K562 (cell line): ENCODE results near the gene DCPS. TPM values are rescaled to one million over a fixed set of nuclear protein-coding genes. Genes with fewer than 3 reads are reported as not detected.
A peak's percentile ranks its signal among the peaks of the same experiment; 100 is the strongest.

Experiments
- BRCA1 ChIP-seq, 2 experiments: fragments of 450-650 bp in 1 of 2; sonication (generic) in 1 of 2; formaldehyde crosslinking in 1 of 2; IDR thresholded peaks; 2 replicates each; pipeline versions ENCODE4 v1.5.0 to v1.6.1; 2017 to 2020; ENCODE audit warnings: mild to moderate bottlenecking in 1 of 2, missing genetic modification reagents in 1 of 2
- EZH2 ChIP-seq: IDR thresholded peaks from 2 replicates; pipeline ENCODE4 v1.6.1; 2012; ENCODE audit warnings: low read depth, mild to moderate bottlenecking, inconsistent platforms, low read length, borderline replicate concordance
- KAT7 ChIP-seq: sonication (generic); formaldehyde crosslinking; IDR thresholded peaks from 2 replicates; pipeline ENCODE4 v1.8.0; 2022; ENCODE audit warnings: missing genetic modification reagents, mild to moderate bottlenecking, borderline replicate concordance
- KDM4B ChIP-seq, 2 experiments: fragments of 450-650 bp in 1 of 2; sonication (generic) in 1 of 2; IDR thresholded peaks; 2 replicates each; pipeline ENCODE4 v1.6.1; 2016 to 2017; ENCODE audit warnings: borderline replicate concordance in 2 of 2, antibody characterized with exemption in 1 of 2, low read depth in 1 of 2, mild to moderate bottlenecking in 1 of 2
- MEF2D ChIP-seq: conservative IDR thresholded peaks from 2 replicates; pipeline ENCODE4 v1.6.1; 2016; ENCODE audit warnings: low read depth, missing genetic modification characterization, missing compliant biosample characterization
- NR0B1 ChIP-seq: fragments of 450-650 bp; IDR thresholded peaks from one replicate; pipeline ENCODE4 v1.6.1; 2018; ENCODE audit warnings: mild to moderate bottlenecking, moderate library complexity; ENCODE audit not compliant: partially characterized antibody
- PYGO2 ChIP-seq: fragments of 450-650 bp; IDR thresholded peaks from 2 replicates; pipeline ENCODE4 v1.6.1; 2016; ENCODE audit warnings: mild to moderate bottlenecking, missing genetic modification characterization, moderate library complexity, missing compliant biosample characterization
- RFX1 ChIP-seq: fragments of 450-650 bp; IDR thresholded peaks from 2 replicates; pipeline ENCODE4 v1.6.1; 2016; ENCODE audit warnings: mild to moderate bottlenecking, moderate library complexity
- SETDB1 ChIP-seq: IDR thresholded peaks from one replicate; pipeline ENCODE4 v1.6.1; 2012; ENCODE audit warnings: low read length, control low read depth, inconsistent platforms
- SRSF9 ChIP-seq: fragments of 200-400 bp; formaldehyde crosslinking; IDR thresholded peaks from 2 replicates; pipeline ENCODE4 v1.6.1; 2017; ENCODE audit warnings: low read depth, low read length, borderline replicate concordance
- TAF15 ChIP-seq: fragments of 200-400 bp; formaldehyde crosslinking; IDR thresholded peaks from 2 replicates; pipeline ENCODE4 v1.6.1; 2017; ENCODE audit warnings: mild to moderate bottlenecking, low read depth, low read length, moderate library complexity
- TFAP4 ChIP-seq: sonication (generic); formaldehyde crosslinking; IDR thresholded peaks from 2 replicates; pipeline ENCODE4 v1.8.0; 2022; ENCODE audit warnings: missing genetic modification reagents, mild to moderate bottlenecking, moderate library complexity, borderline replicate concordance
- XRCC5 ChIP-seq: fragments of 200-400 bp; formaldehyde crosslinking; IDR thresholded peaks from 2 replicates; pipeline ENCODE4 v1.6.1; 2017; ENCODE audit warnings: low read depth, mild to moderate bottlenecking, low read length
- ZKSCAN3 ChIP-seq: fragments of 250-450 bp; sonication (Bioruptor Pico); IDR thresholded peaks from 2 replicates; pipeline ENCODE4 v1.4.0; 2020
- ZNF146 ChIP-seq: IDR thresholded peaks from one replicate; pipeline ENCODE4 v1.6.1; 2018; ENCODE audit warnings: missing compliant biosample characterization; ENCODE audit not compliant: unreplicated experiment
- ZNF551 ChIP-seq: fragments of 250-450 bp; sonication (Bioruptor Pico); IDR thresholded peaks from 2 replicates; pipeline ENCODE4 v1.5.0; 2021; ENCODE audit warnings: mild to moderate bottlenecking, moderate library complexity
- ZNF592 ChIP-seq: fragments of 450-650 bp; IDR thresholded peaks from 2 replicates; pipeline ENCODE4 v1.6.1; 2017; ENCODE audit warnings: antibody characterized with exemption, mild to moderate bottlenecking
- ZNF740 ChIP-seq, 3 experiments: fragments of 200-800 bp in 1 of 3; sonication (Bioruptor generic) in 1 of 3; sonication (generic) in 1 of 3; formaldehyde crosslinking in 1 of 3; IDR thresholded peaks; 2 replicates each; pipeline versions ENCODE4 v1.6.1 to v1.8.0; 2016 to 2022; ENCODE audit warnings: mild to moderate bottlenecking in 2 of 3, missing compliant biosample characterization in 2 of 3, missing genetic modification characterization in 2 of 3, missing genetic modification reagents in 1 of 3
- ZSCAN29 ChIP-seq: fragments of 450-650 bp; IDR thresholded peaks from 2 replicates; pipeline ENCODE4 v1.6.1; 2017
- polyA plus RNA-seq, 8 experiments: library from polyadenylated mRNA; depleted of rRNA in 4 of 8; stranded (reverse) in 5 of 8; unstranded in 3 of 8; fragments of >200 nt; fragmentation: Nextera tagmentation in 2 of 8; fragmentation: Illumina TruSeq in 1 of 8; extraction: Ambion mirVana in 2 of 8; extraction: Trizol in 1 of 8; gene quantifications; 2 replicates each; pipeline versions ENCODE4 v1.2.1 to v1.2.3, GENCODE V29; 2011 to 2014; ENCODE audit warnings: inconsistent platforms in 1 of 8, missing spikeins in 1 of 8
- total RNA-seq, 7 experiments: library from RNA; depleted of rRNA in 6 of 7; stranded (reverse); fragments of >200 nt in 6 of 7; fragmentation: Illumina TruSeq in 2 of 7; extraction: Trizol in 2 of 7; gene quantifications; 2 replicates each; pipeline versions ENCODE4 v1.2.1 to v1.2.3, GENCODE V29; 2011 to 2021; ENCODE audit warnings: low replicate concordance in 1 of 7

The DCPS gene
- total and polyA plus RNA-seq, 9 of the 15 experiments (the other 6 are each of a cell fraction or from before 2014, with no cell fraction given) = 8.7 to 38.1 (median 17.9) TPM

- peak; percentile 95 for TF ChIP-seq KAT7
- no peak for TF ChIP-seq SRSF9
- TF ChIP-seq ZNF592 = peak; percentile 91
- no peak for TF ChIP-seq TAF15
- TF ChIP-seq NR0B1 = no peak
- TF ChIP-seq ZNF146 (CRISPR knock-in tag) = no peak
- no peak for TF ChIP-seq PYGO2 (tag)
- TF ChIP-seq ZKSCAN3 (CRISPR knock-in tag) = no peak
- peak; percentile 28; the same call in 1 of the 2 replicates for TF ChIP-seq XRCC5
- no peak for TF ChIP-seq BRCA1 (IDR thresholded peaks at IDR 0.05)
- no peak for TF ChIP-seq BRCA1 (CRISPR knock-in tag; IDR thresholded peaks at IDR 0.05)
- no peak for TF ChIP-seq ZNF551 (CRISPR knock-in tag)
- TF ChIP-seq TFAP4 (CRISPR knock-in tag) = peak; percentile 86
- TF ChIP-seq SETDB1 = no peak
- no peak; a peak in 1 of 4 replicates for TF ChIP-seq KDM4B (IDR thresholded peaks at IDR 0.05; ENCODE audit: borderline replicate concordance in 2 of 2, low read depth in 1 of 2)
- no peak for TF ChIP-seq ZNF740 (CRISPR knock-in tag; IDR thresholded peaks at IDR 0.05)
- TF ChIP-seq ZNF740 (tag; IDR thresholded peaks at IDR 0.05) = no peak
- no peak for TF ChIP-seq EZH2
- TF ChIP-seq ZSCAN29 = no peak
- no peak for TF ChIP-seq MEF2D (tag)
- TF ChIP-seq RFX1 = no peak
Observed at GRCh38 chr11:126303623-126304456, at the start of gene DCPS (continued).
